HG02943 (cell line): Measurements from ENCODE around the gene SMIM7.
"Not testable (repeated sequence)": the region's sequence is repeated elsewhere in the genome, so short reads cannot be mapped to it uniquely, and the experiment has no call there.

Source experiments
- ATAC-seq: cut with Tn5 transposase; IDR thresholded peaks from one replicate; pipeline ENCODE4 v1.9.1; 2021; ENCODE audit warnings: mild to moderate bottlenecking, low read depth, moderate library complexity; ENCODE audit not compliant: unreplicated experiment

SMIM7 gene

GRCh38 chr19:16659832-16660708 lies at the start of gene SMIM7:
Gene SMIM7, minus strand, starts transcription at chr19:16660144. Its CDS starts 34 bp downstream, at chr19:16660110.
- ATAC-seq, result peak; percentile 80

DNA sequence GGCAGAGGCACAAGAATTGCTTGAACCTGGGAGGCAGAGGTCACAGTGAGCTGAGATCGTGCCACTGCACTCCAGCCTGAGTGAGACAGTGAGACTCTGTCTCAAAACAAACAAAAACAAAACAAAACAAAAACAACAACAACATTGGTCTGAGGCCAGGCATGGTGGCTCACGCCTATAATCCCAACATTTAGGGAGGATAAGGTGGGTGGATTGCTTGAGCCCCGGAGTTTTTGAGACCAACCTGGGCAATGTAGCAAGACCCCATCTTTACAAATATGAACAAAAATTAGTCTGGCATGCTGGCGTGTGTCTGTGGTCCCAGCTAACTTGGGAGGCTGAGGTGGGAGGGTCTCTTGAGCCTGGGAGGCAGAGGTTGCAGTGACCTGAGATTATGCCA lies 43.7 kb upstream of the SMIM7 start:
- no peak for ATAC-seq

DNA sequence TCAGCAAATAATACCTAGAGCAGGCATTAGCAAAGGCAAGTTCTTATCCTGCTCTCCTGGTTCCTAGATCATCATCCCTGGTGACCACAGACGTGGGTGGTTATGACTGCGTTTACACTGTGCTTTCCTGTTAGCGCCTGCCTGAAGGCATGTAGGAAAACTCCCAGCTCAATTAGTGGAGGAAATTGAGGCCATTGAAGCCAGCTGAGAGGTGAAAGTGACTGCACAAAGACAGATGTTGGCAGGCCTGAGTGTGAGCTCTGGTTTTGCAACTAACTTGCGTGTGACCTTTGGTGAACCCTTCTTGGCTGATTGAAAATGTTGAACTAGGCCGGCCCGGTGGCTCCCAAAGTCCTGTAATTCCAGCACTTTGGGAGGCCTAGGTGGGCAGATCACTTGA lies 42.2 kb upstream of the SMIM7 start:
- ATAC-seq, result no peak

GRCh38 chr19:16698914-16699313 lies 39.0 kb upstream of the SMIM7 start:
- ATAC-seq, result no peak

- no peak for ATAC-seq
These were observed 28.1 kb upstream of the SMIM7 start for GRCh38 chr19:16688084-16688483.

DNA sequence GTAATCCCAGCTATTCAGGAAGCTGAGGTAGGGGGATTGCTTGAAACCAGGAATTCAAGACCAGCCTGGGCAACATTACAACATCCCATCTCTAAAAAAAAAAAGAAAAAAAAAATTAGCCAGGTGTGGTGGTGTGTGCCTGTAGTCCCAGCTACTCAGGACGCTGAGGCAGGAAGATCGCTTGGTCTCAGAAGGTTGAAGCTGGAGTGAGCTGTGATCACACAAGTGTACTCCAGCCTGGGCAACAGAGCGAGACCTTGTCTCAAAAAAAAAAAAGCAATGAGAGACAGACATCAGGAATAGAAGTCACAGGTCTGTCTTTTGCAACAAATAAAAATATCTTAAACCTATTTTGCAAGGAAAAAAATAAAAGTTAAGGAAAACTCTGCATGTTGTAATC lies 24.3 kb upstream of the SMIM7 start:
- no peak for ATAC-seq

- no peak for ATAC-seq
These were observed 22.6 kb upstream of the SMIM7 start for GRCh38 chr19:16682539-16682938.

DNA sequence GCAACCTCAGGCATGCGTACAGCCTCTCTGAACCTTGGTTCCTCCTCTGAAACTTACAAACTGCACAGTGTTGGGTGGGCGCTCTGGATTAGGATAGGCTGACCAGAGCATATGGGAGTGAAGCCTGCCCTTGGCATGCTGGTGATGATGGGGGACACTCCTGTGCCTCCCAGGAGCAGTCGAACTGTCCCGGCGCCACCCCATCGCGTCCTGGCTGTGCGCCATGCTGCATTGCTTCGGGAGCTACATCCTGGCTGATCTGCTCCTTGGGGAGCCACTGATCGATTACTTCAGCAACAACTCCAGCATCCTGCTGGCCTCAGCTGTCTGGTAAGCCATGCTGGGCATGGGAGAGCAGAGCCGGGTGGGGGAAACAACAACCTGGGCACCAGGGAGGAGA lies 19.9 kb upstream of the SMIM7 start:
- ATAC-seq, result no peak

DNA sequence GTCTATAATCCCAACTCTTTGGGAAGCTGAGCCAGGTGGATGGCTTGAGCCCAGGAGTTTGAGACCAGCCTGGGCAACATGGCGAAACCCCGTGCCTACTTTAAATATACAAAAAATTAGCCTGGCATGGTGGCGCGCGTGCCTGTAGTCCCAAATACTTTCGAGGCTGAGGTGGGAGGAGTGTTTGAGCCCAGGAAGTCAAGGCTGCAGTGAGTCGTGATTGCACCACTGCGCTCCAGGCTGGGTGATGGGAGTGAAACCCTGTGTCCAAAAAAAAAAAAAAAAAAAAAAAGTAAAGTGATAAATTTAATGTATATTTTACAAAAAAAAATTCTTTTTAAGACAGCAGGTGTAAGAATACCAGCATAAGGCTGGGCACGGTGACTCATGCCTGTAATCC lies 18.6 kb upstream of the SMIM7 start:
- no peak for ATAC-seq

GRCh38 chr19:16677055-16677454 lies 17.1 kb upstream of the SMIM7 start:
- no peak for ATAC-seq

- no peak for ATAC-seq
These were observed 16.3 kb upstream of the SMIM7 start for GRCh38 chr19:16676101-16676798.

DNA sequence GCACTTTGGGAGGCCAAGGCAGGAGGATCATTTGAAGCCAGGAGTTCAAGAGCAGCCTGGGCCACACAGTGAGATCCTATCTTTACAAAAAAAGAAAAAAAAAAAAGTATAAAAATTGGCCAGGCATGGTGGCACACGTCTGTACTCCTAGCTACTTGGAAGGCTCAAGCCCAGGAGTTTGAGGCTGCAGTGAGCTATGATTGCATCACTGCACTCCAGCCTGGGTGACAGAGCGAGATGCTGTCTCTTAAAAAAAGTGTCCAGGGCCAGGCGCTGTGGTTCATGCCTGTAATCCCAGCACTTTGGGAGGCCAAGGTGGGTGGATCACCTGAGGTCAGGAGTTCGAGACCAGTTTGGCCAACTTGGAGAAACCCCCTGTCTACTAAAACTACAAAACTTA lies 13.9 kb upstream of the SMIM7 start:
- not testable (repeated sequence) for ATAC-seq

- no peak for ATAC-seq
These were observed 13.3 kb upstream of the SMIM7 start for GRCh38 chr19:16673231-16673630.

DNA sequence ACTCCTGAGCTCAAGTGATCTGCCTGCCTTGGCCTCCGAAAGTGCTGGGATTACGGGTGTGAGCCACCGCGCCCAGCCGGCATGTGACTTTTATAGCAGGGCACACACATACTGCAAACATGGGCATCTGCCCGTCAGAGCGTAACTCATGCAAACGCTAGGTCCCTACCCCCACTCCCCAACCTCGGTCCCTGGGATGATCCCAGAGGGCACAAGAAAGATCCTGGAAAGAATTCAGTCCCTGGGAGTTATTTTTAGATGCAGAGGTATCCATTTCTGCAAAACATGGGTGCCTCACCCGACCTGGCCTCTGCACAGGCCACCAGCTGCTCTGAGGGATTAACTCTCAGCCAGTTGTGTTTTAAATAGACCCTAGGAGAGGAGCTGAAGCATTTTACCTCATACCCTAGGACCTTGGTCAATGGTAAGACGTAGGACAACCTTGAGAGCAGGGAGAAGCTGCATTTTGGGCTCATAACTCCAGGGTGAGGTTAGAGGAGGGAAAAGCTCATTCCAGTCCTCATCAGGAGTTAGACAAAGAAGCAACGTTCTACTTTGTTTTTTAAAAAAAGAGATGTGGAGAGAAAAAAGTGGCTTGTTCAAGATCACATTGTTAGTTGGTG lies 11.8 kb upstream of the SMIM7 start:
- ATAC-seq, result no peak

GRCh38 chr19:16670291-16670690 lies 10.3 kb upstream of the SMIM7 start:
- ATAC-seq, result no peak

DNA sequence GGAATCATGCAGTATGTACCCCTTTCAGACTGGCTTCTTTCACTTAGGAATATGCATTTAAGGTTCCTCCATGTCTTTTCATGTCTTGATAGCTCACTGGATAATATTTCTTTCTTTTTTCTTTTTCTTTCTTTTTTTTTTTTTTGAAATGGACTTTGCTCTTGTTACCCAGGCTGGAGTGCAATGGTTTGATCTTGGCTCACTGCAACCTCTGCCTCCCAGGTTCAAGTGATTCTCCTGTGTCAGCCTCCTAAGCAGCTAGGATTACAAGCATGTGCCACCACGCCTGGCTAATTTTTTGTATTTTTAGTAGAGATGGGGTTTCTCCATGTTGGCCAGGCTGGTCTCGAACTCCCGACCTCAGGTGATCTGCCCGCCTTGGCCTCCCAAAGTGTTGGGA lies 8.8 kb upstream of the SMIM7 start:
- ATAC-seq, result not testable (repeated sequence)

DNA sequence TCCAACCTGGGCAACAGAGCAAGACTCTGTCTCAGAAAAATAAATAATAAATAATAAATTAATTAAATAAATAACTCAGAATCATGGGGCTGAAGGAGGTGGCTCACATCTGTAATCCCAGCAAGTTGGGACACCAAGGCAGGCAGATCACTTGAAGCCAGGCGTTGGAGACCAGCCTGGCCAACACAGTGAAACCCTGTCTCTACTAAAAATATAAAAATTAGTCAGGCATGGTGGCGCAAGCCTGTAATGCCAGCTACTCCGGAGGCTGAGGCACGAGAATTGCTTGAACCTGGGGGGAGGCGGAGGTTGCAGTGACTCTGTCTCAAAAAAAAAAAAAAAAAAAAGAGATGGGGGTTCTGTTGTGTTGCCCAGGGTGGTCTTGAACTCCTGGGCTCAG lies 8.2 kb upstream of the SMIM7 start:
- ATAC-seq, result no peak

DNA sequence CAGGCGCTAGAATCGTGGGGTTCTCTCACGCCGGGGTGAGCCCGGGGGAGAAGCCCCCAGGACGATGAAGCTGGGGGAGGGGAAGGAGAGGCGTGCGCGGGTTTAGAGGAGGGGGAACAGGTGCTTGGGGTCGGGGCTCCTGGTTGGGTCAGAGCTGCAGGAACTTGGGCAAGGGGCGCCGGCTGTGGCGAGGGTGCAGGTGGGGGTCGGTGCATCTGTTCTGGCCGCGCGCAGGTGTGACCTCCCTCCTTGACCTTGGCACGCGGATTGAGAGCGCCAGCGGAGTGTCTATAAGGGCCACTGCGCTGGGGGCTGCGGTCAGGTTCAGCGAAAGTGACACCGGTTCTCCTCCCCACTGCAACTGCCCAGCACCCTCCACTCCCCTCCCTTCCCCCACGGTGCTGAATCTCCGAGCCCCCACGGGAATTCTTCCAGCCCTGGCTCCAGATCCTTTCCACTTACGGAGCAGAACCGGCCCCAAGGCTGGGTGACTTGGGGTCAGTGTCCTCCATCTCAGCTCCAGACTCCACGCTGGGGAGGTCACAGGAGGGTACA lies 1.6 kb upstream of the SMIM7 start:
- no peak for ATAC-seq

GRCh38 chr19:16660763-16661479 lies 977 bp upstream of the SMIM7 start, which contains the start of gene TMEM38A:
Gene TMEM38A, plus strand, starts transcription at chr19:16661139. Its CDS starts 79 bp downstream, at chr19:16661218.
- ATAC-seq, result peak; percentile 8

GRCh38 chr19:16659464-16659831 lies 496 bp downstream of the SMIM7 start:
- ATAC-seq, result no peak
